ENCODE measurements around the gene CORO1A.
A peak's percentile ranks its signal among the peaks of the same experiment; 100 is the strongest.
"Not testable (repeated sequence)": the region's sequence is repeated elsewhere in the genome, so short reads cannot be mapped to it uniquely, and the experiment has no call there.

Gene CORO1A

DNA sequence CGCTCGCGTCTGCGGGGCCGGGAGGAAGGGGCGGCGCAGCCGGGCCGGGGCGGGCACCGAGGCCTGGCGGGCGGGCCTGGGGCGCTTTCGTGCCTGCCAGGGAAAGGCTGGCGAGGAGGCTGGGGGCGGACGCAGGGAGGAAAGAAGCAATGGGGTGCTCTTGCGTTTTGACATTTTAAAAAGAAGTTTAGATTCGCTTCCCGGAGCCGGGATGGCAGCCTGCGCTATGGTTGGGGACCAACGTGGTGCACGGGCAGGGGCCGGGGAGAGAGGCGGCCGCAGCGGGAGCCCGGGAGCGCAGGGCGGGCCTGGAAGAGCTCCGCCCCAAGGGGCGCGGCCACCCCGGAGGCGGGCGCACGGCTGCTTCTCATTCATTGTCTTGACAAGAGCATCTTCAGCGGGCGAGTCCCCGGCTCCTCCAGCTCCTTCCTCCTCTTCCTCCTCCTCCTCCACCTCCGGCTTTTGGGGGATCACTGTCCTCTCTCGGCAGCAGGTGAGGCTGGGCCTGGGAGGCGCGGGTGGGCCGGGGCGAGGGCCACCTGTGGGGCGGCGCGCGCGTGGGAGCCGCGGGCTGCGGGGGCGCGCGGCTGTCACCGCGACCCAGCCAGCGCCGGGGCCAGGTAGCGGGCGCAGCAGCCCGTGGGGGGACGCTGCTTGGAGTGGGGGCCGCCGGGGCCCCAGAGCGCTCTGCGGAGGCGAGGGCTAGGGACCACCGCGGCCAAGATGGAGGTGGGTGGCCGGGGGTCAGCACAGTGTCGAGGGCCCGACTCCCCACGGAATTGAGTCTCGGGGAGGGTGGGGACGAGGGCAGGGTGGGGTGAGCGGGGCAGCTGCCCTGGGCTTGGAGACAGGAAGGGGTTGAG lies at the start of gene CORO1A:
Gene CORO1A (plus strand): TSS at position 370 of the 863 bp plus-strand sequence. CDS start 1,608 bp downstream, outside the sequence.
- peak; percentile 81 for DNase-seq

DNA sequence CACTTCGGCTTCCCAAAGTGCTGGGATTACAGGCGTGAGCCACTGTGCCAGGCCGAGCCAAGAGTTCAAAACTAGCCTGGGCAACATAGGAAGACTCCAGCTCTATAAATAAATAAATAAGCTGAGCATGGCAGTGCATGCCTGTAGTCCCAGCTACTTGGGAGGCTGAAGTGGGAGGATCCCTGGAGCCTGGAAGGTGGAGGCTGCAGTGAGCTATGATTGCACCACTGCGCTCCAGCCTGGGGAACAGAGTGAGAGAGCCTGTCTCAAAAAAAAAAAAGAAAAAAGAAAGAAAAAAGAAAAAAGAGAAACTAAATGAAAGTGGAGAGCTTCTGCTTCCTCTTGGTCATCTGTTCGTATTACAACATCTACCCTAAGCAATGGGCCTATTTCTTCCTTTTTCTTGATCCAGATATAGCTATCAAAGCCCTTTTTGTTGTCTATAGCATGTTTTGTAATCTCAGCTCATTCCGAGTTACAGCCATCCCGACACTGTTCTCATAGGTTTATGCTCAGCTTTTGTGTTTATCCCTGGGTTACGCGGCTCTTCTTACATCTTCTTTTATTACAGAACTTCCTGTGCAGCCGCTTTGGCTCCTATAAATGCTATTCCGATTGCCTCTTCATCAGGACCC lies 46.3 kb upstream of the CORO1A start:
- DNase-seq: no peak

DNA sequence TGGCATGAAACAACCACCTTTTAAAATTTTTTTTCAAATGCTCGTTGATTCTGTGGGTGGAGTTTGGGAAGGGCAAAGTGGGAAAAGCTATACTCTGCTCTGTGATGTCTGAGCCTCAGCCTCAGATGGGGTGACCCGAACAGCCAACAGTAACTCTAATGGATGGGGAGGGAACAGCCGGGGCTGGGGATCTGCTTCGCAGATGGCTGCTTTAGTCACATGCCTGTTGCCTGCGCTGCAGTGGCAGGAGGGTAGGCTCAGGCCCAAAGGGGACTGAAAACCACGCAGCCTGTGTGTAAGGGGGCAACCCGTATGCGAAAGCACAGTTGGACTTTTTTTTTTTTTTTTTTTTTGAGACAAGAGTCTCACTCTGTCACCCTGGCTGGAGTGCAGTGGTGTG lies 45.5 kb upstream of the CORO1A start:
- no peak for DNase-seq

DNA sequence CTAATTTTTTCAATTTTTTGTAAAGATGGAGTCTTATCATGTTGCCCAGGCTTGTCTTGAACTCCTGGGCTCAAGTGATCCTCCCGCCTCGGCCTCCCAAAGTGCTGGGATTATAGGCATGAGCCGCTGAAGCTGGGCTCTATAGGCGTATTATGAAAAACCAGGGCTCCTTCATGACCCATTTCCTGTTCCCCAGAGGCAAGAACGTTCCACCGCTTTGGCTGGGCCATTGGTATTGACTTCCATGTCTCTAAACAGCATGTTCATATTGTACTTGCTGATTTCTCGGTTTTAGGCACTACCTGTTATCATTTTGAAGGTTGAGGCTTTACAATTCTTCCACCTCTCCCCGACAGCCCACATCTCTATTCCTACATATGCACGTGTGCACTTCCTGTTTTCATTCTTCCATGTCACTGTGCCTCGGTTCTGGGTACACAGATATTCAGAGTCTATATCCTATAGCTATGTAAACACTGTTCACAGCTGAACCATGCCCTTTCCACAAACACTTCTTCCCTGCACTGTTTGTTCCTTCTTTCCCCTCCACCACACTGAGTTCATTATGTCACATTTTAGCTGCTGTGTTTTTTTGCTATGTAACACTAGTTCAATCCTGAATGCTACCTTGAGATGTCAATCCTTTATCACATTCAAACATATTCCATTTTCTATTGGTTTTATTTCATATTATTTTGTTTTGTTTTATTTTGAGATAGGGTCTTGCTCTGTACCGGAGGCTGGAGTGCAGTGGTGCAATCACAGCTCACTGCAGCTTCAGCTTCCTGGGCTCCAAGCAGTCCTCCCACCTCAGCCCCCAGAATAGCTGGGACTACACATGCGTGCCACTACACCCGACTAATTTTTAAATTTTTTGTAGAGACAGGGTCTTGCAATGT lies 43.6 kb upstream of the CORO1A start:
- DNase-seq: no peak

DNA sequence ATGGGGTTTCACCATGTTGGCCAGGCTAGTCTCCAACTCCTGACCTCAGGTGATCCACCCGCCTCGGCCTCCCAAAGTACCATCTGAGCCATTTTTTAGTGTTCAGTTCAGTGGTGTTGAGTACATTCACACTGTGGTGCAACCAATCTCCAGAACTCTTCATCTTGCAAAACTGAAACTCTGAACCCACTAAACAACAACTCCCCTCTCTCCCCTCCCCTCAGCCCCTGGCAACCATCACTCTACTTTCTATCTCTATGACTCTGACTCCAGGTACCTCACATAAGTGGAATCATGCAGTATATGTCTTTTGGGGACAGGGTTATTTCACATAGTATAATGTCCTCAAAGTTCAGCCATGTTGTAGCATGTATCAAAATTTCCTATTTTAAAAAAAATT lies 41.7 kb upstream of the CORO1A start:
- no peak for DNase-seq

DNA sequence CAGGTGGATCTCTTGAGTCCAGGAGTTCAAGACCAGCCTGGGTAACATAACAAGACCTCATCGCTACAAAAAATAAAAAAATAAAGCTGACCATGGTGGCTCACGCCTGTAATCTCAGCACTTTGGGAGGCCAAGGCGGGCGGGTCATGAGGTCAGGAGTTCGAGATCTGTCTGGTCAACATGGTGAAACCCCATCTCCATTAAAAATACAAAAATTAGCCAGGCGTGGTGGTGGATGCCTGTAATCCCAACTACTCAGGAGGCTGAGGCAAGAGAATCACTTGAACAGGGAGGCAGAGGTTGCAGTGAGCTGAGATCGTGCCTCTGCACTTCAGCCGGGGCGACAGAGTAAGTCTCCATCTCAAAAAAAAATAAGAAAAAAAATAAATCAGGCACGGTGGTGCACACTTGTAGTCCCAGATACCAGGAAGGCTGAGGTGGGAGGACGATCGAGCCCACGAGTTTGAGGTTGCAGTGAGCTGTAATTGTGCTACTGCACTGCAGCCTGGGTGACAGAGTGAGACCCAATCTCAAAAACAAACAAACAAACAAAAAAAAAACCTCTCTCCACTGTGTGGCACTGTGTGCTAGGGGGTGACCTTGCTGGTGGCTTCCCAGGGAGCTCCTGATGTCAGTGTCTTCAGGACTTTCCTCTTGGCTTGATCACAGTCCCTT lies 40.6 kb upstream of the CORO1A start:
- no peak for DNase-seq

DNA sequence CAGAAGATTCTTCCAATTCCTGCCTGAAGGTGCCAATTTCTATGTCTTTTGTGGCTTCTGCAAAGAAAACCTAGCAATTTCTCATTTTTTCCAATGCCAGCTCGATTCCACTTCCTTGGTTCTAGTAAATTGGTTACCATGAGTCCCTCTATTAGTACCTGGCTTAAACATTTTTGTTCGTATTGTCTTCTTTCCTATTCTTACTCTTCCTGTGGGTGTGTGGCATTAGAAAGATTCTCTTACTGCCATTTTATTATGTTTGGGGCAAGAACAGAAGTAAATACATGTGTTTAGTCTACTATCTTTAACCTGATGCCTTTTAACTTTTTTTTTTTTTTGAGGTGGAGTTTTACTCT lies 40.1 kb upstream of the CORO1A start:
- no peak for DNase-seq

DNA sequence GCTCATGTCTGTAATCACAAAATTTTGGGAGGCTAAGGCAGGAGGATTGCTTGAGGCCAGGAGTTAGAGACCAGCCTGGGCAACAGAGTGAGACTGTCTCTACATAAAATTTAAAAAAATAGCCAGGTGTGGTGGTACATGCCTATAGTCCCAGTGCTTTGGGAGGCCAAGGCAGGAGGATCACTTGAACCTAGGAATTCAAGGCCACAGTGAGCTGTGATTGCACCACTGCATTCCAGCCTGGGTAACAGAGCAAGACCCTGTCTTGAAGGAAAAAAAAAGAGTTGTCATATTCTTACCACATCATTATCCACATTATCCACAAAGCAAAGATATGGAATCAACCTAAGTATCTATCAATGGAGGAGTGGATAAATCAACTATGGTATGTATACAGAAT lies 39.4 kb upstream of the CORO1A start:
- no peak for DNase-seq

DNA sequence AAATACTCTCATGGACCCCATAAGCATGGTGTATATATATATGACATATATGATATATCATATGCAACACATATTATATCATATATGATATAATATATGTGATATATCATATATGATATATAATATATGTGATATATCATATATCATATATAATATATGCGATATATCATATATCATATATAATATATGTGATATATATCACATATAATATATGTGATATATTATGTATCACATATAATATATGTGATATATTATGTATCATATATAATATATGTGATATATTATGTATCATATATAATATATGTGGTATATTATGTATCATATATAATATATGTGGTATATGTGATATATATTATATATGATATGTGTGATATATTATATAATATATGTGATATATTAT lies 38.5 kb upstream of the CORO1A start:
- DNase-seq: no peak

DNA sequence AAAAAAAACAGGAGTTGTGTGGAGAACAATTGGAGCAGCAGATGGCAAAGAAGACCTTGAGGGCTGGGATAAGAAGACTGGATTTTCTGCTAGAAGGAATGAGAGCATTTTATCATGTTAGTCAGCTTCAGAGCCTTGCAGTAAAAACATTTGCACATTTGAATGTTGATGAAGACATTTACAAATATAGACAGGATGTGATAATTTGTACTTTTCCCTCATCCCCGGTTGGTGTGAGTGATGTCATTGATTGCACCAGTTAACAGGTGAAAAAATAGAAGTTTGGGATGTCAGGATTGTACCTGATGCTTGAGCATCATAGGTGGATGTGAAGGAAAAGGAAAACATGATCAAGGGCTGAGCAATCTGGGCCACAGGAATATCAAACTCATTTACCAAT lies 37.7 kb upstream of the CORO1A start:
- peak; percentile 43 for DNase-seq

DNA sequence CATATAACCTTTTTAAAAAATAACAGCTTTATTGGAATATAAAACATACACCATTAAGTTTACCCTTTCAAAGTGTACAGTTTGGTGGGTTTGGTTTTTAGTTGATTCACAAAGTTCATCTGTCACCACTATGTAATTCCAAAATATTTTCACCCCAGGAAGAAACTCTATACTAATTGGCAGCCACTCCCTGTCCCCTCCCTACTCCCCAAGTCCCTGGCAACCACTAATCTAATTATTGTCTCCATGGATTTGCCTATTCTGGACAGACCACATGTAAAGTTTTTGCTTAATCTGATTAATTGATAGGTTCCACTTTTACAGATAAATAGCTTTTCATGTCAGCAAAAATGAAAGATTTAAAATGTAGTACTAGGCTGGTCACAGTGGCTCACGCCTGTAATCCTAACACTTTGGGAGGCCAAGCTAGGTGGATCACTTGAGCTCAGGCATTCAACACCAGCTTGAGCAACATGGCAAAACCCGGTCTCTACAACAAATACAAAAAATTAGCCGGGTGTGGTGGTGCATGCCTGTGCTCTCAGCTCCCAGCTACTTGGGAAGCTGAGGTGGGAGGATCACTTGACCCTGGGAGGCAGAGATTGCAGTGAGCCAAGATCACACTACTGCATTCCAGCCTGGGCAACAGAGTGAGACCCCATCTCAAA lies 35.4 kb upstream of the CORO1A start:
- no peak for DNase-seq

DNA sequence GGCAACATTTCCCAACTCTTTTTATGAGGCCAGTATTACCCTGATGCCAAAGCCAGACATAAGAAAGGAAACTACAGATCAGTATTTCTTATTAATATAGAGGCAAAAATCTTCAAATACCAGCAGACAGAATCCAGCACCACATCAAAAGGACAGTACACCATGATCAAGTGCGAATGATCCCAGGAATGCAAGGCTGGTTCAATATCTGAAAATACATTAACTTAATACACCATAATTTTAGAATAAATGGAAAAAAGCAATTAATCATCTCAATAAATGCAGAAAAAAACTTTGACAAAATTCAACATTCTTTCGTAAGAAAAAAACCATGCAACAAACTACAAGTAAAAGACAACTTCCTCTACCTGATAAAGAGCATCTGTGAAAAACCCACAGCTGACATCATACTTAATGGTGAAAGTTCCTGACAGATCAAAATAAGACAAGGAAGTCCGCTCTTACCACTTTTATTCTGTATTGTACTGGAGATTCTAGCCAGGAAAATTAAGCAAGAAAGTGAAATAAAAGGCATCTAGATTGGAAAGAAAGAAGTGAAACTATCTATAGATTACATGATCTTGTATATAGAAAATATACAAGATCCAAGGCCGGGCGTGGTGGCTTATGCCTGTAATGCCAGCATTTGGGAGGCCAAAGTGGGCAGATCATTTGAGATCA lies 34.0 kb upstream of the CORO1A start:
- no peak for DNase-seq

DNA sequence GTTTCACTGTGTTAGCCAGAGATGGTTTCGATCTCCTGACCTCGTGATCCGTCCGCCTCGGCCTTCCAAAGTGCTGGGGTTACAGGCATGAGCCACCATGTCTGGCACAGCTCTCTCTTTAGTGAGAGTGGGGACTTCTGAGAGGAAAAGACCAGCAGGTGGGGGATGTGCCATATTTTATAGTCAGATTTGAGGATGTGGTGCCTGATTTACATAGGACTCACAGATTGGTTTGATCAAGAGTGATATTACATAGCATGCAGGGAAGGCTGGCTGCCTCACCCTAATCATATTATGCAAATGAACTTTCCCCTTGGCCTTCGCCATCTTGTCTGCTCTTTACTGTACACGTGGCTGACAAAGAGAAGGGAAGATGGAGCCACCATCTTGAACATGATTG lies 32.3 kb upstream of the CORO1A start:
- no peak for DNase-seq

DNA sequence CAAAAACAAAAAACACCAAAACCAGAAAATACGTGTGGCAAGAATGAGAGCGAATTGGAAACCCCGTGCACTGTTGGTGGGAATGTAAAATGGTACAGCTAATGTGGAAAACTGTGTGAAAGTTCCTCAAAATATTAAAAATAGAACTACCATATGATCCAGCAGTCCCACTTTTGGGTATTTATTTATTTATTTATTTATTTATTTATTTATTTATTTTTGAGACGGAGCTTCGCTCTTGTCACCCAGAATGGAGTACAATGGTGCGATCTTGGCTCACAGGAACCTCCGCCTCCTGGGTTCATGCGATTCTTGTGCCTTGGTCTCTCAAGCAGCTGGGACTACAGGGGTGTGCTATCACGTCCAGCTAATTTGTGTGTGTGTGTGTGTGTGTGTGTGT lies 30.9 kb upstream of the CORO1A start:
- no peak for DNase-seq

DNA sequence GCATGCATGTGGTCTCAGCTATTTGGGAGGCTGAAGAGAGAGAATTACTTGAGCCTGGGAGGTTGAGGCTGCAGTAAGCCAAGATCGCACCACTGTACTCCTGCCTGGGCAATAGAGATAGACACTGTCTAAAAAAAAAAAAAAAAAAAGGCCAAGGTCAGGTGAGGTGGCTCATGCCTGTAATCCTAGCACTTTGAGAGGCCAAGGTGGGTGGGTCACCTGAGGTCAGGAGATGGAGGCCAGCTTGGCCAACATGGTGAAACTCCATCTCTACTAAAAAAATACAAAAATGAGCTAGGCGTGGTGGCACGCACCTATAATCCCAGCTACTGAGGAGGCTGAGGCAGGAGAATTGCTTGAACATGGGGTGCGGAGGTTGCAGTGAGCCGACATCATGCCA lies 28.2 kb upstream of the CORO1A start:
- DNase-seq: no peak

DNA sequence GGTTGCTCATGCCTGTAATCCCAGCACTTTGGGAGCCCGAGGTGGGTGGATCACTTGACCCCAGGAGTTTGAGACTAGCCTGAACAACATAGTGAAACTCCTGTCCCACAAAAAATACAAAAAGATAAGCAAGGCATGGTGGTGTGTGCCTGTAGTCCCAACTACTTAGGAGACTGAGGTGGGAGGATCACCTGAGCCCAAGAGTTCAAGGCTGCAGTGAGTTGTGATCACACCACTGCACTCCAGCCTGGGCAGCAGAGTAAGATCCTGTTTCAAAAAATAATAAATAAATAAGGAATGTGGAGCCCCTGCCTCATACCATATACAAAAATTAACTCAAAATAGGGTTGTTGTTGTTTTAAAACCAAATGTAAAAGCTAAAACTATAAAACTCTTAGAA lies 26.2 kb upstream of the CORO1A start:
- DNase-seq: no peak

DNA sequence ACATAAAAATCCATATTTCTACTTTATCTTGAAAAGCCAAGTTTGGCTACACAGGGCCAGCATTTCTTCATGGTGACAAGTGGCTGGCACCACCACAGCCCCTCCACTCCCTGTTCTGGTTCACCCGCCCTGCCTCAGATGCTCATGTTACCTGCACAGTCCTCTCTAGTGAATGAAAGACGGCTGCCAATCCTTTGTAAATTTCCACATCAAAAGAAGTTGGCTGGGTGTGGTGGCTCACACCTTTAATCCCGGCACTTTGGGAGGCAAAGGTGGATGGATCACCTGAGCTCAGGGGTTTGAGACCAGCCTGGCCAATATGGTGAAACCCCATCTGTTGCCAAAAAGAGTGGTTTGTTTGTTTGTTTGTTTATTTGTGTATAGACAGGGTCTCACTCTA lies 19.9 kb upstream of the CORO1A start:
- no peak for DNase-seq

DNA sequence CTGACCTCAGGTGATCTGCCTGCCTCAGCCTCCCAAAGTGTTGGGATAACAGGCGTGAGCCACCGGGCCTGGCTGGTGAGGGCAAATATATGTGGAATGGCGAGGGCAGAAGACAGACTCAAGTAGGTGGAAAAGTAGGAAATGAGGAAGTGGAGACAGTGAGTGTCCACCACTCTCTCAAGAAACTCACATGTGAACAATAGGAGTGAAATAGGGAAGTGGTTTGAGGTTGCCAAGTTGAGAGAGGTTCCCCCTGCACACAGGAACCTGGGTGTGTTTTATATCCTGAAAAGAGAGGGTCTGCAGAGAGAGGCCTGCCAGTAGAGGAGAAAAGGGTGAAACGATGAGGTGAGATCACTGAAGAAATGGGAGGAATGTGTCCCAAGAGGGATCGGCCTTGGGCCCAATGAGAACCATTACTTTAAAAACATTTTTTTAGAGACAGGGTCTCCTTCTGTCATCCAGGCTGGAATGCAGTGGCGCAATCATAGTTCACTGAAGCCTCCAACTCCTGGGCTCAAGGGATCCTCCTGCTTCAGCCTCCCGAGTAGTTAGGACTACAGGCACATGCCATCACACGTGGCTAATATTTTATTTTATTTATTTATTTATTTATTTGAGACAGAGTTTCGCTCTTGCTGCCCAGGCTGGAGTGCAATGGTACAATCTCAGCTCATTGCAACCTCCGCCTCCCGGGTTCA lies 17.1 kb upstream of the CORO1A start:
- DNase-seq: no peak

DNA sequence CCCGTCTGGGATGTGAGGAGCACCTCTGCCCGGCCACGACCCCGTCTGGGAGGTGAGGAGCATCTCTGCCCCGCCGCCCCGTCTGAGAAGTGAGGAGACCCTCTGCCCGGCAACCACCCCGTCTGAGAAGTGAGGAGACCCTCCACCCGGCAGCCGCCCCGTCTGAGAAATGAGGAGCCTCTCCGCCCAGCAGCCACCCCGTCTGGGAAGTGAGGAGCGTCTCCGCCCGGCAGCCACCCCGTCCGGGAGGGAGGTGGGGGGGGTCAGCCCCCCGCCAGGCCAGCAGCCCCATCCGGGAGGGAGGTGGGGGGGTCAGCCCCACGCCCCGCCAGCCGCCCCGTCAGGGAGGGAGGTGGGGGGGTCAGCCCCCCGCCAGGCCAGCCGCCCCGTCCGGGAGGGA lies 14.7 kb upstream of the CORO1A start:
- not testable (repeated sequence) for DNase-seq

DNA sequence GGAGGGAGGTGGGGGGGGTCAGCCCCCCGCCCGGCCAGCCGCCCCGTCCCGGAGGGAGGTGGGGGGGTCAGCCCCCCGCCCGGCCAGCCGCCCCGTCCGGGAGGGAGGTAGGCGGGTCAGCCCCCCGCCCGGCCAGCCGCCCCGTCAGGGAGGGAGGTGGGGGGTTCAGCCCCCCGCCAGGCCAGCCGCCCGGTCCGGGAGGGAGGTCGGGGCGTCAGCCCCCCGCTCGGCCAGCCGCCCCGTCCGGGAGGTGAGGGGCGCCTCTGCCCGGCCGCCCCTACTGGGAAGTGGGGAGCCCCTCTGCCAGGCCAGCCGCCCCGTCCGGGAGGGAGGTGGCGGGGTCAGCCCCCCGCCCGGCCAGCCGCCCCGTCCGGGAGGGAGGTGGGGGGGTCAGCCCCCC lies 14.0 kb upstream of the CORO1A start:
- not testable (repeated sequence) for DNase-seq

DNA sequence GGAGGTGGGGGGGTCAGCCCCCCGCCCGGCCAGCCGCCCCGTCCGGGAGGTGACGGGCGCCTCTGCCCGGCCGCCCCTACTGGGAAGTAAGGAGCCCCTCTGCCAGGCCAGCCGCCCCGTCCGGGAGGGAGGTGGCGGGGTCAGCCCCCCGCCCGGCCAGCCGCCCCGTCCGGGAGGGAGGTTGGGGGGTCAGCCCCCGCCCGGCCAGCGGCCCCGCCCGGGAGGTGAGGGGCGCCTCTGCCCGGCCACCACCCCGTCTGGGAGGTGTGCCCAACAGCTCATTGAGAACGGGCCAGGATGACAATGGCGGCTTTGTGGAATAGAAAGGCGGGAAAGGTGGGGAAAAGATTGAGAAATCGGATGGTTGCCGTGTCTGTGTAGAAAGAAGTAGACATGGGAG lies 13.3 kb upstream of the CORO1A start:
- not testable (repeated sequence) for DNase-seq
